GM12878 (cell line): ENCODE measurements around the gene BTG2. TPM values are rescaled to one million over a fixed set of nuclear protein-coding genes. Genes with fewer than 3 reads are reported as not detected.
A peak's percentile ranks its signal among the peaks of the same experiment; 100 is the strongest.

Experiments
- ATAC-seq: fragments of 200-7000 bp; cut with Tn5 transposase; 3 replicates; pipeline ENCODE4 v1.9.1; 2020; ENCODE audit warnings: mild to moderate bottlenecking, moderate library complexity
- BruUV-seq: library from RNA; stranded (reverse); fragments of 400-500 nt; replicated peaks from 2 replicates; lab custom pipeline; 2021; lab: Mats Ljungman, UMichigan
- CTCF ChIA-PET: fragments of 300-600 bp; sonication (Branson Sonifier 250); formaldehyde crosslinking; extraction: SDS; loops from one replicate; lab custom pipeline; 2021; ENCODE audit warnings: inconsistent platforms; lab: Yijun Ruan, JAX
- POLR2A ChIA-PET: fragments of 350-600 bp; formaldehyde crosslinking; extraction: SDS; loops from one replicate; lab custom pipeline; 2021; ENCODE audit warnings: inconsistent platforms; lab: Charles Lee
- RAD21 ChIA-PET: fragments of 300-600 bp; sonication (Branson Sonifier 250); formaldehyde crosslinking; loops from one replicate; lab custom pipeline; 2023; ENCODE audit warnings: antibody characterized with exemption; ENCODE audit not compliant: unreplicated experiment; lab: Charles Lee
- SMC1A ChIA-PET: fragments of 300-600 bp; sonication (Branson Sonifier 250); formaldehyde crosslinking; loops from one replicate; lab custom pipeline; 2023; ENCODE audit not compliant: unreplicated experiment, uncharacterized antibody; lab: Charles Lee
- DNase-seq: peaks from one replicate; pipeline ENCODE4 v3.0.0-alpha.2; 2011; ENCODE audit warnings: low read depth, low spot score
- FAIRE-seq: peaks from 3 replicates; lab custom pipeline; 2011; peaks lifted over from hg19 to GRCh38; lab: Jason Lieb, UNC
- H2AFZ ChIP-seq: 2 replicates; pipeline ENCODE4 v1.6.0; 2011; ENCODE audit warnings: low read depth, low read length, control low read depth; ENCODE audit not compliant: control insufficient read depth
- H3K27ac ChIP-seq: 2 replicates; pipeline ENCODE4 v1.5.1; 2011; ENCODE audit warnings: control low read depth; ENCODE audit not compliant: control insufficient read depth, insufficient read depth
- H3K27me3 ChIP-seq, 2 experiments: replicated peaks in 1 of 2; 2 replicates each; pipeline versions ENCODE4 v1.6.0 to v1.6.1; 2011; ENCODE audit warnings: low read length in 1 of 2; ENCODE audit not compliant: control insufficient read depth in 2 of 2, insufficient read depth in 2 of 2
- H3K36me3 ChIP-seq, 2 experiments: 2 replicates each; pipeline ENCODE4 v1.5.1; 2011; ENCODE audit warnings: low read length in 1 of 2; ENCODE audit not compliant: control insufficient read depth in 2 of 2, insufficient read depth in 2 of 2
- H3K4me1 ChIP-seq: 2 replicates; pipeline ENCODE4 v1.6.1; 2011; ENCODE audit warnings: mild to moderate bottlenecking, low read length, moderate library complexity, mixed read lengths; ENCODE audit not compliant: control insufficient read depth, insufficient read depth
- H3K4me2 ChIP-seq: 2 replicates; pipeline ENCODE4 v1.6.0; 2011; ENCODE audit warnings: control low read depth; ENCODE audit not compliant: control insufficient read depth, insufficient read depth
- H3K4me3 ChIP-seq: fragments of 200-600 bp; sonication (generic); 2 replicates; pipeline ENCODE4 v1.5.1; 2016
- H3K79me2 ChIP-seq: 2 replicates; pipeline ENCODE4 v1.6.0; 2011; ENCODE audit warnings: low read length; ENCODE audit not compliant: control insufficient read depth, insufficient read depth
- H3K9ac ChIP-seq: 2 replicates; pipeline ENCODE4 v1.8.0; 2011; ENCODE audit warnings: low read length, control low read depth, mixed read lengths; ENCODE audit not compliant: control insufficient read depth, insufficient read depth
- H3K9me3 ChIP-seq: replicated peaks from 3 replicates; pipeline ENCODE4 v1.5.1; 2011; ENCODE audit warnings: mild to moderate bottlenecking, low read length; ENCODE audit not compliant: control insufficient read depth, insufficient read depth
- H4K20me1 ChIP-seq: 2 replicates; pipeline ENCODE4 v1.6.0; 2011; ENCODE audit not compliant: control insufficient read depth, insufficient read depth
- ATF7 ChIP-seq: fragments of 450-650 bp; IDR thresholded peaks from 2 replicates; pipeline ENCODE4 v1.6.1; 2016; ENCODE audit warnings: low read depth, mild to moderate bottlenecking
- CHD1 ChIP-seq: IDR thresholded peaks from 2 replicates; pipeline ENCODE4 v1.6.1; 2012; ENCODE audit warnings: low read depth, low read length, improper control_type of control experiment
- CHD2 ChIP-seq: IDR thresholded peaks from 2 replicates; pipeline ENCODE4 v1.6.1; 2011; ENCODE audit warnings: low read depth, low read length, improper control_type of control experiment, borderline replicate concordance
- ETV6 ChIP-seq, 2 experiments: fragments of 450-650 bp in 1 of 2; IDR thresholded peaks in 1 of 2; conservative IDR thresholded peaks in 1 of 2; 2 replicates each; pipeline ENCODE4 v1.6.1; 2014; ENCODE audit warnings: antibody characterized with exemption in 1 of 2, borderline replicate concordance in 1 of 2, low read depth in 1 of 2, mild to moderate bottlenecking in 1 of 2, moderate library complexity in 1 of 2
- GABPA ChIP-seq: IDR thresholded peaks from 2 replicates; pipeline ENCODE4 v1.6.1; 2014; ENCODE audit warnings: antibody characterized with exemption, low read depth, mild to moderate bottlenecking, inconsistent platforms
- PML ChIP-seq: IDR thresholded peaks from 2 replicates; pipeline ENCODE4 v1.6.1; 2012; ENCODE audit warnings: low read length, inconsistent platforms
- RAD21 ChIP-seq: IDR thresholded peaks from 2 replicates; pipeline ENCODE4 v1.6.1; 2011; ENCODE audit warnings: mild to moderate bottlenecking, low read depth, low read length, moderate library complexity; ENCODE audit not compliant: insufficient read depth
- SMC3 ChIP-seq: IDR thresholded peaks from 2 replicates; pipeline ENCODE4 v1.6.1; 2011; ENCODE audit warnings: low read length, improper control_type of control experiment, borderline replicate concordance
- YY1 ChIP-seq: IDR thresholded peaks from 2 replicates; pipeline ENCODE4 v1.6.1; 2011; ENCODE audit warnings: low read depth, mild to moderate bottlenecking, low read length
- in situ Hi-C: fragments of 300-500 bp; cut with MboI; formaldehyde crosslinking; loops from 9 replicates; pipeline ENCODE4 v1.14.3; 2018; ENCODE audit warnings: mixed read lengths
- intact Hi-C: fragments of 100-400 bp; cut with micrococcal nuclease; formaldehyde crosslinking; loops from one replicate; pipeline ENCODE4 v1.14.2; 2022; ENCODE audit not compliant: unreplicated experiment
- polyA plus RNA-seq, 11 experiments: library from polyadenylated mRNA; depleted of rRNA in 4 of 11; unstranded in 6 of 11; stranded (reverse) in 5 of 11; fragments of >200 nt; fragmentation: Nextera tagmentation in 4 of 11; fragmentation: Illumina TruSeq in 1 of 11; extraction: Ambion mirVana in 4 of 11; extraction: Trizol in 1 of 11; gene quantifications; 1 replicate in 1 of 11; 2 replicates in 10 of 11; pipeline versions ENCODE4 v1.2.1 to v1.2.3, GENCODE V29; 2011 to 2016; ENCODE audit warnings: inconsistent platforms in 2 of 11, missing spikeins in 2 of 11, low read depth in 1 of 11
- small RNA-seq: library from RNA; depleted of rRNA; stranded (forward); fragments of <200 nt; gene quantifications from one replicate; pipeline ENCODE3, GENCODE V24; 2014
- total RNA-seq, 4 experiments: library from RNA; depleted of rRNA in 3 of 4; stranded (reverse); fragments of >200 nt in 3 of 4; fragmentation: Illumina TruSeq in 1 of 4; extraction: Trizol in 1 of 4; gene quantifications; 2 replicates each; pipeline versions ENCODE4 v1.2.1 to v1.2.3, GENCODE V29; 2013 to 2021
- TF ChIP-seq, protein P1 (sequence below), 3 experiments: IDR thresholded peaks in 2 of 3; conservative IDR thresholded peaks in 1 of 3; 2 replicates each; pipeline ENCODE4 v1.5.1; 2011; ENCODE audit warnings: low read depth in 3 of 3, low read length in 3 of 3, mild to moderate bottlenecking in 3 of 3, control low read depth in 2 of 3, moderate library complexity in 2 of 3, inconsistent platforms in 1 of 3, mixed read lengths in 1 of 3; ENCODE audit not compliant: control insufficient read depth in 2 of 3, insufficient read depth in 1 of 3; ENCODE audit errors: extremely low read depth in 1 of 3

The BTG2 gene
- total and polyA plus RNA-seq, 10 of the 15 experiments (the other 5 are each of a cell fraction or from before 2014, with no cell fraction given), result 23.3 to 160 (median 98.1) TPM

DNA sequence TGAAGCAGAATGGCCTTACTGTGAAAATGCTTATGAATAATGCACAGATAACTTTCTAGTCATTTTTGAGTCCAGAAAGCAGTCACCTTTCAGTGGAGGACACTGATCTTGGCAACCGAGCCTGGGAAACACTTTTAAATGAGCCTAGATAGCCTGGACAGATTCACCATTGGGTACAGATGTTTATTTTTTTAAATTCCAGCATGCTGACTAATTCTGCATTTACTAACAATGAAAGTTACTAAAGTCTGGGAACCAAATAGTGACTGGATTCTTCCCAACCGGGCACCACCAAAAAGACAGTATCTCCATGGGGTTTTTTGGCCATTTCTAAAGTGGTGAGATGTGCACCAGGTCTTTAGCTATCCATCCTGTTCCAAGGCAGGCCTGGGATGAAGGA lies 48.9 kb downstream of the BTG2 start (continued):
- no peak for TF ChIP-seq CHD1

DNA sequence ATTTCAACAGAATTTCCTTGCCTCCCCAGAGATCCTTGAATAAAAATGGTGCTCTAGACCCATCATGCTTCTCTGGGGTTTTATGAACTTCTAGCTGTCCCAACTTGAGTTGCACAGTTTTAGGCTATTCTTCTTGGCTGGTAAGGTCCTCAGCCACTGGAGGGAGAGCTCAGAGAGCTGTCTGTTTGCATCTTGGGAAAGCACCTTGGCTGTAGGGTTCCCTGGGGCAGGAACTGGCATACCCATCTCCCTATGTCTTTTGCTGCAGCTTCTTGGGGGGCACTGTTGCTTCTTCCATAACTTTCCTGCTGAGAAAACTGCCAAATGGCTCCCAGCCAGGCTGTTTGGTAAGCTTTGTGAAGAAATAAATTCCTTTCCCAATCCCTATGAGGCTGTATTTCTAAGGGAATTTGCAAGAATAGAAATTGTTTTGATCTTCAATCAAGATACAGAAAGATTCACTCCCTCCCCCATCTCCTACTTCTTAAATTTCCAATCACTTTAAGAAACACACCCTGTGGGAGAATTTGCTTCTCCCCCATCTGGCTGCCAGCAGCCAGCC lies 53.8 kb downstream of the BTG2 start:
- SMC1A ChIA-PET, result interaction anchor here (0.9 to 3.5 kb wide), 11 partner anchors 13 to 129 kb away, joined by 3 to 26 read pairs (median 5); no protein-coding TSS in a partner anchor

More for the DNA sequence above, 53.8 kb downstream of the BTG2 start:
- RAD21 ChIA-PET, result interaction anchor here (1.1 to 3.3 kb wide), 8 partner anchors 12 to 92 kb away, joined by 3 to 20 read pairs (median 4); no protein-coding TSS in a partner anchor
- H4K20me1 ChIP-seq, result no peaks in the 10 kb centered on the region
- TF ChIP-seq, protein P1, sequence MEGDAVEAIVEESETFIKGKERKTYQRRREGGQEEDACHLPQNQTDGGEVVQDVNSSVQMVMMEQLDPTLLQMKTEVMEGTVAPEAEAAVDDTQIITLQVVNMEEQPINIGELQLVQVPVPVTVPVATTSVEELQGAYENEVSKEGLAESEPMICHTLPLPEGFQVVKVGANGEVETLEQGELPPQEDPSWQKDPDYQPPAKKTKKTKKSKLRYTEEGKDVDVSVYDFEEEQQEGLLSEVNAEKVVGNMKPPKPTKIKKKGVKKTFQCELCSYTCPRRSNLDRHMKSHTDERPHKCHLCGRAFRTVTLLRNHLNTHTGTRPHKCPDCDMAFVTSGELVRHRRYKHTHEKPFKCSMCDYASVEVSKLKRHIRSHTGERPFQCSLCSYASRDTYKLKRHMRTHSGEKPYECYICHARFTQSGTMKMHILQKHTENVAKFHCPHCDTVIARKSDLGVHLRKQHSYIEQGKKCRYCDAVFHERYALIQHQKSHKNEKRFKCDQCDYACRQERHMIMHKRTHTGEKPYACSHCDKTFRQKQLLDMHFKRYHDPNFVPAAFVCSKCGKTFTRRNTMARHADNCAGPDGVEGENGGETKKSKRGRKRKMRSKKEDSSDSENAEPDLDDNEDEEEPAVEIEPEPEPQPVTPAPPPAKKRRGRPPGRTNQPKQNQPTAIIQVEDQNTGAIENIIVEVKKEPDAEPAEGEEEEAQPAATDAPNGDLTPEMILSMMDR (IDR thresholded peaks at IDR 0.05 in 2 of 3, conservative IDR thresholded peaks at IDR 0.05 in 1 of 3; ENCODE audit: control insufficient read depth in 2 of 3, extremely low read depth in 1 of 3, insufficient read depth in 1 of 3, low read depth in 3 of 3, low read length in 3 of 3), result peak in 1 of 3 experiments; percentile 38; a peak in 2 of 6 replicates
- 0 out of 2 replicates have a peak, but pooled peaks have one; percentile 19 for TF ChIP-seq RAD21
- TF ChIP-seq YY1, result no peak
- no peak for TF ChIP-seq ETV6 (conservative IDR thresholded peaks at IDR 0.05 in 1 of 2, IDR thresholded peaks at IDR 0.05 in 1 of 2; ENCODE audit: borderline replicate concordance in 1 of 2, low read depth in 1 of 2)
- no peak; the same call in 1 of the 2 replicates for TF ChIP-seq SMC3
- TF ChIP-seq ATF7, result no peak
- no peak for TF ChIP-seq CHD2
- no peak for TF ChIP-seq GABPA
- no peak for TF ChIP-seq PML
- H2AFZ ChIP-seq, result no peak overlapping the region
- no peak overlapping the region for H3K9ac ChIP-seq
- H3K27me3 ChIP-seq, result peaks cover 0 to 10% of the 10 kb centered on the region in 2 experiments
- H3K27ac ChIP-seq, result no peak overlapping the region
- no peaks in the 10 kb centered on the region for H3K79me2 ChIP-seq
- peaks cover 8% of the 10 kb centered on the region; the same call in 2 of the 3 replicates for H3K9me3 ChIP-seq
- H3K4me1 ChIP-seq, result no peaks in the 10 kb centered on the region
- H3K4me2 ChIP-seq, result no peak overlapping the region
- intact Hi-C loops, result no loop called here
- FAIRE-seq (no peak), DNase-seq (no peak), ATAC-seq (peak; percentile 57; the same call in 2 of the 3 replicates)
- CTCF ChIA-PET, result interaction anchor here (0.7 to 15.0 kb wide), 10 partner anchors 15 to 328 kb away, joined by 3 to 184 read pairs (median 4); no protein-coding TSS in a partner anchor
- H3K4me3 ChIP-seq, result no peak overlapping the region
- in situ Hi-C loops, result no loop called here
- H3K36me3 ChIP-seq, result no peaks in the 10 kb centered on the region
- BruUV-seq, result no TSS peak
- POLR2A ChIA-PET, result interaction anchor here (1.2 kb wide), 1 partner anchor 82 kb away, joined by 3 read pairs; no protein-coding TSS in a partner anchor

Small RNA genes within 50 kb of the gene (small RNA-seq; reads per million reads assigned to genes)
- not detected for gene AL359837.1
- gene RNU6-487P, result not detected

Other genes starting within 250 kb of the BTG2 start
Only the 7 nearest of the 8 such genes appear.
- gene ADORA1, start 177.8 kb upstream of the BTG2 start, total RNA-seq (2014; rRNA removed), result not detected in 2 replicates
- gene ADORA1, start 177.8 kb upstream of the BTG2 start, total RNA-seq (2014; rRNA removed; fragmentation: Illumina TruSeq; extraction: Trizol), result not detected in 2 replicates
- not detected in 2 replicates for gene ADORA1, start 177.8 kb upstream of the BTG2 start, total RNA-seq (2021)
- gene ADORA1, start 177.8 kb upstream of the BTG2 start, polyA plus RNA-seq (2011; rRNA removed), result not detected in 2 replicates
- gene ADORA1, start 177.8 kb upstream of the BTG2 start, polyA plus RNA-seq (2014; fragmentation: Illumina TruSeq; extraction: Trizol), result not detected in 2 replicates
- gene ADORA1, start 177.8 kb upstream of the BTG2 start, polyA plus RNA-seq (2014; fragmentation: Nextera tagmentation; extraction: Ambion mirVana), result not detected
- gene ADORA1, start 177.8 kb upstream of the BTG2 start, polyA plus RNA-seq (2014; rRNA removed), result not detected in 2 replicates
- gene ADORA1, start 177.8 kb upstream of the BTG2 start, polyA plus RNA-seq (2016; fragmentation: Nextera tagmentation; extraction: Ambion mirVana), result not detected
- 0.05 and 0.06 TPM in 2 replicates for gene MYBPH, start 129.7 kb upstream of the BTG2 start, total RNA-seq (2014; rRNA removed)
- gene MYBPH, start 129.7 kb upstream of the BTG2 start, total RNA-seq (2014; rRNA removed; fragmentation: Illumina TruSeq; extraction: Trizol), result not detected in 2 replicates
- not detected in 2 replicates for gene MYBPH, start 129.7 kb upstream of the BTG2 start, total RNA-seq (2021)
- gene MYBPH, start 129.7 kb upstream of the BTG2 start, polyA plus RNA-seq (2011; rRNA removed), result not detected in 2 replicates
- 0.10 TPM in 1 of 2 replicates, not detected in the other for gene MYBPH, start 129.7 kb upstream of the BTG2 start, polyA plus RNA-seq (2014; fragmentation: Illumina TruSeq; extraction: Trizol)
- not detected for gene MYBPH, start 129.7 kb upstream of the BTG2 start, polyA plus RNA-seq (2014; fragmentation: Nextera tagmentation; extraction: Ambion mirVana)
- gene MYBPH, start 129.7 kb upstream of the BTG2 start, polyA plus RNA-seq (2014; rRNA removed), result 0.10 and 0.13 TPM in 2 replicates
- gene MYBPH, start 129.7 kb upstream of the BTG2 start, polyA plus RNA-seq (2016; fragmentation: Nextera tagmentation; extraction: Ambion mirVana), result not detected
- 0.34 and 0.38 TPM in 2 replicates for gene CHI3L1, start 118.8 kb upstream of the BTG2 start, total RNA-seq (2014; rRNA removed)
- 0.09 and 0.22 TPM in 2 replicates for gene CHI3L1, start 118.8 kb upstream of the BTG2 start, total RNA-seq (2014; rRNA removed; fragmentation: Illumina TruSeq; extraction: Trizol)
- 0.24 and 0.44 TPM in 2 replicates for gene CHI3L1, start 118.8 kb upstream of the BTG2 start, total RNA-seq (2021)
- 0.29 and 0.77 TPM in 2 replicates for gene CHI3L1, start 118.8 kb upstream of the BTG2 start, polyA plus RNA-seq (2011; rRNA removed)
- 0.19 and 0.21 TPM in 2 replicates for gene CHI3L1, start 118.8 kb upstream of the BTG2 start, polyA plus RNA-seq (2014; fragmentation: Illumina TruSeq; extraction: Trizol)
- under 1 TPM; 0.10 to 0.26 TPM for gene CHI3L1, start 118.8 kb upstream of the BTG2 start, polyA plus RNA-seq (2014; fragmentation: Nextera tagmentation; extraction: Ambion mirVana)
- 0.44 and 0.65 TPM in 2 replicates for gene CHI3L1, start 118.8 kb upstream of the BTG2 start, polyA plus RNA-seq (2014; rRNA removed)
- 1 to 10 TPM; 1.2 to 1.7 TPM for gene CHI3L1, start 118.8 kb upstream of the BTG2 start, polyA plus RNA-seq (2016; fragmentation: Nextera tagmentation; extraction: Ambion mirVana)
- gene CHIT1, start 75.8 kb upstream of the BTG2 start, total RNA-seq (2014; rRNA removed), result 1.4 and 2.5 TPM in 2 replicates
- gene CHIT1, start 75.8 kb upstream of the BTG2 start, total RNA-seq (2014; rRNA removed; fragmentation: Illumina TruSeq; extraction: Trizol), result 0.89 and 1.0 TPM in 2 replicates
- 1.1 and 2.1 TPM in 2 replicates for gene CHIT1, start 75.8 kb upstream of the BTG2 start, total RNA-seq (2021)
- 0.23 and 0.39 TPM in 2 replicates for gene CHIT1, start 75.8 kb upstream of the BTG2 start, polyA plus RNA-seq (2011; rRNA removed)
- gene CHIT1, start 75.8 kb upstream of the BTG2 start, polyA plus RNA-seq (2014; fragmentation: Illumina TruSeq; extraction: Trizol), result 0.43 and 0.63 TPM in 2 replicates
- gene CHIT1, start 75.8 kb upstream of the BTG2 start, polyA plus RNA-seq (2014; fragmentation: Nextera tagmentation; extraction: Ambion mirVana), result under 1 TPM; 0.02 to 0.27 TPM
- gene CHIT1, start 75.8 kb upstream of the BTG2 start, polyA plus RNA-seq (2014; rRNA removed), result 1.0 and 1.3 TPM in 2 replicates
- gene CHIT1, start 75.8 kb upstream of the BTG2 start, polyA plus RNA-seq (2016; fragmentation: Nextera tagmentation; extraction: Ambion mirVana), result under 1 TPM; 0.32 to 0.96 TPM
- gene FMOD, start 45.6 kb downstream of the BTG2 start, total RNA-seq (2014; rRNA removed), result not detected in 2 replicates
- gene FMOD, start 45.6 kb downstream of the BTG2 start, total RNA-seq (2014; rRNA removed; fragmentation: Illumina TruSeq; extraction: Trizol), result not detected in 2 replicates
- gene FMOD, start 45.6 kb downstream of the BTG2 start, total RNA-seq (2021), result 0.19 and 0.26 TPM in 2 replicates
- gene FMOD, start 45.6 kb downstream of the BTG2 start, polyA plus RNA-seq (2011; rRNA removed), result 0.11 and 0.27 TPM in 2 replicates
- 0.03 TPM in 1 of 2 replicates, not detected in the other for gene FMOD, start 45.6 kb downstream of the BTG2 start, polyA plus RNA-seq (2014; fragmentation: Illumina TruSeq; extraction: Trizol)
- gene FMOD, start 45.6 kb downstream of the BTG2 start, polyA plus RNA-seq (2014; fragmentation: Nextera tagmentation; extraction: Ambion mirVana), result not detected
- not detected in 2 replicates for gene FMOD, start 45.6 kb downstream of the BTG2 start, polyA plus RNA-seq (2014; rRNA removed)
- not detected for gene FMOD, start 45.6 kb downstream of the BTG2 start, polyA plus RNA-seq (2016; fragmentation: Nextera tagmentation; extraction: Ambion mirVana)
- gene PRELP, start 170.3 kb downstream of the BTG2 start, total RNA-seq (2014; rRNA removed), result not detected in 2 replicates
- gene PRELP, start 170.3 kb downstream of the BTG2 start, total RNA-seq (2014; rRNA removed; fragmentation: Illumina TruSeq; extraction: Trizol), result not detected in 2 replicates
- gene PRELP, start 170.3 kb downstream of the BTG2 start, total RNA-seq (2021), result 0.05 TPM in 2 replicates
- not detected in 2 replicates for gene PRELP, start 170.3 kb downstream of the BTG2 start, polyA plus RNA-seq (2011; rRNA removed)
- gene PRELP, start 170.3 kb downstream of the BTG2 start, polyA plus RNA-seq (2014; fragmentation: Illumina TruSeq; extraction: Trizol), result not detected in 2 replicates
- gene PRELP, start 170.3 kb downstream of the BTG2 start, polyA plus RNA-seq (2014; fragmentation: Nextera tagmentation; extraction: Ambion mirVana), result not detected
- not detected in 2 replicates for gene PRELP, start 170.3 kb downstream of the BTG2 start, polyA plus RNA-seq (2014; rRNA removed)
- gene PRELP, start 170.3 kb downstream of the BTG2 start, polyA plus RNA-seq (2016; fragmentation: Nextera tagmentation; extraction: Ambion mirVana), result under 1 TPM in 1 of 2 experiments, not detected in 1; 0.03 TPM
- not detected in 2 replicates for gene OPTC, start 188.6 kb downstream of the BTG2 start, total RNA-seq (2014; rRNA removed)
- not detected in 2 replicates for gene OPTC, start 188.6 kb downstream of the BTG2 start, total RNA-seq (2014; rRNA removed; fragmentation: Illumina TruSeq; extraction: Trizol)
- not detected in 2 replicates for gene OPTC, start 188.6 kb downstream of the BTG2 start, total RNA-seq (2021)
- not detected in 2 replicates for gene OPTC, start 188.6 kb downstream of the BTG2 start, polyA plus RNA-seq (2011; rRNA removed)
- gene OPTC, start 188.6 kb downstream of the BTG2 start, polyA plus RNA-seq (2014; fragmentation: Illumina TruSeq; extraction: Trizol), result not detected in 2 replicates
- not detected for gene OPTC, start 188.6 kb downstream of the BTG2 start, polyA plus RNA-seq (2014; fragmentation: Nextera tagmentation; extraction: Ambion mirVana)
- not detected in 2 replicates for gene OPTC, start 188.6 kb downstream of the BTG2 start, polyA plus RNA-seq (2014; rRNA removed)
- gene OPTC, start 188.6 kb downstream of the BTG2 start, polyA plus RNA-seq (2016; fragmentation: Nextera tagmentation; extraction: Ambion mirVana), result not detected